Activated B cell treated with CpG ODN at 0.5 μM for 24 hours (primary cell): ENCODE measurements around the gene COG4. TPM values are rescaled to one million over a fixed set of nuclear protein-coding genes. Genes with fewer than 3 reads are reported as not detected.
A peak's percentile ranks its signal among the peaks of the same experiment; 100 is the strongest.

ENCODE experiments used
- ATAC-seq: fragments of 200-7000 bp; cut with Tn5 transposase; one replicate; pipeline ENCODE4 v1.10.0; 2021; ENCODE audit warnings: low read depth, mild to moderate bottlenecking, moderate library complexity
- CTCF ChIA-PET: fragments of 350-600 bp; sonication (Branson Sonifier 250); formaldehyde crosslinking; loops from one replicate; lab custom pipeline; 2021; ENCODE audit warnings: antibody characterized with exemption; lab: Charles Lee
- POLR2A ChIA-PET: fragments of 350-600 bp; sonication (Branson Sonifier 250); formaldehyde crosslinking; loops from one replicate; lab custom pipeline; 2021; ENCODE audit warnings: antibody characterized with exemption; lab: Charles Lee
- DNase-seq: peaks from one replicate; pipeline ENCODE4 v3.0.0; 2022
- H3K27ac Mint-ChIP-seq: one replicate; pipeline ENCODE4 v1.8.0; 2020; ENCODE audit warnings: mixed read lengths
- H3K27me3 Mint-ChIP-seq: one replicate; pipeline ENCODE4 v1.8.0; 2021; ENCODE audit warnings: mixed read lengths
- H3K36me3 Mint-ChIP-seq: one replicate; pipeline ENCODE4 v1.8.0; 2021; ENCODE audit warnings: low read depth, mixed read lengths
- H3K4me1 Mint-ChIP-seq: one replicate; pipeline ENCODE4 v1.8.0; 2021; ENCODE audit warnings: mixed read lengths
- H3K4me3 Mint-ChIP-seq: one replicate; pipeline ENCODE4 v1.8.0; 2020; ENCODE audit warnings: mild to moderate bottlenecking, mixed read lengths
- H3K9me3 Mint-ChIP-seq: one replicate; pipeline ENCODE4 v1.8.0; 2020; ENCODE audit warnings: mixed read lengths
- intact Hi-C: fragments of 100-400 bp; cut with micrococcal nuclease; formaldehyde crosslinking; loops from one replicate; pipeline ENCODE4 v1.15.1; 2024
- total RNA-seq: library from RNA; stranded (reverse); gene quantifications from 2 replicates; pipeline ENCODE4 v1.2.3, GENCODE V29; 2022
- TF ChIP-seq, protein P1 (sequence below): fragments of 200-600 bp; IDR thresholded peaks from one replicate; pipeline ENCODE4 v1.8.0; 2022; ENCODE audit warnings: antibody characterized with exemption, mild to moderate bottlenecking

Gene COG4
- total RNA-seq, 1 donor from 2014 or later = 42.5 TPM

DNA sequence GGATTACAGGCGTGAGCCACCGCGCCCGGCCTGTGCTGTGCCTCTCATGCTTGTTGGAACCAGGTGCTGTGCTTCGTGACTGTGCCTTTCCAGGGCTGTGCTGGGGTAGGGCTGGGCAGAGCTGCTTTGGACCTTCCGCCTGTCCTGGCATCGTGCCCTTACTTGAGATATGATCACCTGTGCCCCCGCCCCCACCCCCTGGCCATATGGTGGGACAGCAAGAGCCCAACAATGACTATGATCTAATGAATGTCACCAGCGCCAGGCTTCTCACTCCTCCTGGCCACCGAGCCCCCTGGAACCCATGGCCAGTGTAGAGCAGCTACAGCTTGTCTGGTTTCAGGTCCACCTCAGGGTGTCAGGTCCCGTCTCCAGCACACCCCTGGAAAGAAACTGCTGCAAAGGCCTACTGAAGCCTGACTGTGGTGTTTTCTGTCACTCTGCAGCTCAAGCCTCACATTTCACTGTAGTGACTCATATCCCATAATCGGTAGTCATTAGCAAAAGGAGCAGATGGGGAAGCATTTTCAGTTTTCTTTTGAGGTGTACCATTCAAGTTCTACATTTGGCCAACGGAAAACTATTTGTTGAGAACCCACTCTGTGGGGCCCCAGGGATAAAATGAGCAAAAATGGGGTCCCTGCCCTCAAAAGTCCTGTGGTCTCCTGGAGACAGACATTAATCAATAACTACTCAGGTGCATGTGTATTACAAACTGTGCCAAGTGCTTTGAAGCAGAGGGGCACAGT lies 46.9 kb downstream of the COG4 start:
- H3K4me1 Mint-ChIP-seq = peaks cover 5% of the 10 kb centered on the region
- DNase-seq = no peak
- ChIA-PET POLR2A (no interaction called here), CTCF (interaction anchor here (0.9 to 1.8 kb wide), 2 partner anchors 82 to 106 kb away, joined by 3 to 4 read pairs; no protein-coding TSS in a partner anchor)
- no peaks in the 10 kb centered on the region for H3K9me3 Mint-ChIP-seq
- ATAC-seq = peak; percentile 72
- H3K27ac Mint-ChIP-seq = no peak overlapping the region
- TF ChIP-seq, protein P1, sequence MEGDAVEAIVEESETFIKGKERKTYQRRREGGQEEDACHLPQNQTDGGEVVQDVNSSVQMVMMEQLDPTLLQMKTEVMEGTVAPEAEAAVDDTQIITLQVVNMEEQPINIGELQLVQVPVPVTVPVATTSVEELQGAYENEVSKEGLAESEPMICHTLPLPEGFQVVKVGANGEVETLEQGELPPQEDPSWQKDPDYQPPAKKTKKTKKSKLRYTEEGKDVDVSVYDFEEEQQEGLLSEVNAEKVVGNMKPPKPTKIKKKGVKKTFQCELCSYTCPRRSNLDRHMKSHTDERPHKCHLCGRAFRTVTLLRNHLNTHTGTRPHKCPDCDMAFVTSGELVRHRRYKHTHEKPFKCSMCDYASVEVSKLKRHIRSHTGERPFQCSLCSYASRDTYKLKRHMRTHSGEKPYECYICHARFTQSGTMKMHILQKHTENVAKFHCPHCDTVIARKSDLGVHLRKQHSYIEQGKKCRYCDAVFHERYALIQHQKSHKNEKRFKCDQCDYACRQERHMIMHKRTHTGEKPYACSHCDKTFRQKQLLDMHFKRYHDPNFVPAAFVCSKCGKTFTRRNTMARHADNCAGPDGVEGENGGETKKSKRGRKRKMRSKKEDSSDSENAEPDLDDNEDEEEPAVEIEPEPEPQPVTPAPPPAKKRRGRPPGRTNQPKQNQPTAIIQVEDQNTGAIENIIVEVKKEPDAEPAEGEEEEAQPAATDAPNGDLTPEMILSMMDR = no peak
- no peaks in the 10 kb centered on the region for H3K27me3 Mint-ChIP-seq
- intact Hi-C loops = loop anchor here (1.0 to 5.0 kb wide), 2 partner anchors 46 to 94 kb away; no protein-coding TSS in a partner anchor
- H3K4me3 Mint-ChIP-seq = no peak overlapping the region
- H3K36me3 Mint-ChIP-seq = peaks cover 39% of the 10 kb centered on the region

DNA sequence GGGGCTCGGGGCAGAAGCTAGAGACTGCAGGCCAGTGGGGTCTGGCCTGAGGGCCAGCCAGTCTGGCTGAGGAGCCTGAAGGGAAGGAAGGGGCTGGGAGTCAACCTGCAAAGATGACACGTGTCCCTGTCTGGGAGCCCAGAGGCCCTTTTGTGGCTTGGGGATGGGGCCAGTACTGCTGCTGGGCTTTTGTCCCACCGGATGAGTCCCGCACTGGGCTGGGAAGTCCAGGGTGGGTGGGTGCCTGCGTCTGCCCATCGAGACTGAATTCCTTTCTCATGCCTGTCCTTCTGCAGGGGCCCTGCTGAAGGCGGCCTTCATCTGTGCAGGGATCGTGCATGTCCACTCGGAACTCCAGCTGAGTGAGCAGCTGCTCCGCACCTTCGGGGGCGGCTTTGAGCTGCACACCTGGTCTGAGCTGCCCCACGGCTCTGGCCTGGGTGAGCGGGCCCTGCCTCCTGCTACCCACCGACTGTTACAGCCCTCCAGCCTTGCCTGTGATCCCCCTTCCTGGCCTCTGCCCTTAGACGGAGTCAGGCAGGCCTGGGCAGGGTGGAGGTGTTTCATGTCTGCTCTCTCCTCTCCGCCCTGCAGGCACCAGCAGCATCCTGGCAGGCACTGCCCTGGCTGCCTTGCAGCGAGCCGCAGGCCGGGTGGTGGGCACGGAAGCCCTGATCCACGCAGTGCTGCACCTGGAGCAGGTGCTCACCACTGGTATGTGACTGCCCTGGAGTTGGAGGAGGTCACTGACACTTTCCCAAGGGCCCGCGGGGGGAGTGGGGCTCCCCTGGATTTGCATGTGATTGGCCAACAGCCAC lies 48.1 kb downstream of the COG4 start:
- peaks cover 28% of the 10 kb centered on the region for H3K36me3 Mint-ChIP-seq
- no peak overlapping the region for H3K27ac Mint-ChIP-seq
- H3K9me3 Mint-ChIP-seq = no peaks in the 10 kb centered on the region
- no peak overlapping the region for H3K4me3 Mint-ChIP-seq
- ChIA-PET POLR2A (interaction anchor here (2.2 kb wide), 1 partner anchor 94 kb away, joined by 8 read pairs; no protein-coding TSS in a partner anchor), CTCF (interaction anchor here (0.7 to 0.9 kb wide), 2 partner anchors 81 to 105 kb away, joined by 3 to 5 read pairs; no protein-coding TSS in a partner anchor)
- TF ChIP-seq, protein P1 = no peak
- DNase-seq = no peak
- H3K27me3 Mint-ChIP-seq = no peaks in the 10 kb centered on the region
- intact Hi-C loops = loop anchor here (5.0 kb wide), 1 partner anchor 93 kb away; no protein-coding TSS in a partner anchor
- H3K4me1 Mint-ChIP-seq = peaks cover 5% of the 10 kb centered on the region
- ATAC-seq = no peak

DNA sequence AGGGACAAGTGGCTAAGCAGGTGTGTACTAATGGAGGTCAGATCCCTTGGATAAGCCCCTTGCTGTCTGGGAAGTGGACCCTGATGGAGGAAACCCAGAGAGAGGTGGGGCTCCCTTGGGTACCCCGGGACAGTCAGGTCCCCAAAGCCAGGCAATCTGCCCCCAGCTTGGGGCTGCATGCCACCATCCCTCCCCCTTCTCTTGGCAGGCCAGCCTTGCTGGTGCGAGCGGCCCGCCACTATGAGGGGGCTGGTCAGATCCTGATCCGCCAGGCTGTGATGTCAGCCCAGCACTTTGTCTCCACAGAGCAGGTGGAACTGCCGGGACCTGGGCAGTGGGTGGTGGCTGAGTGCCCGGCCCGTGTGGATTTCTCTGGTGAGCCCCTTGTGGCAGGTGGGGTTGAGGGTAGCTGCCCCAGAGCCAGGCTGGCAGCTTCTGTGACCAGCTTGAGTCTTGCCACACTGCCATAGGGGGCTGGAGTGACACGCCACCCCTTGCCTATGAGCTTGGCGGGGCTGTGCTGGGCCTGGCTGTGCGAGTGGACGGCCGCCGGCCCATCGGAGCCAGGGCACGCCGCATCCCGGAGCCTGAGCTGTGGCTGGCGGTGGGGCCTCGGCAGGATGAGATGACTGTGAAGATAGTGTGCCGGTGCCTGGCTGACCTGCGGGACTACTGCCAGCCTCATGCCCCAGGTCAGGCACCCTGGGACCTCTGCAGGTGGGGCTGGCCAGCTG lies 48.9 kb downstream of the COG4 start:
- DNase-seq = no peak
- CTCF ChIA-PET = interaction anchor here (0.7 to 1.3 kb wide), 3 partner anchors 80 to 105 kb away, joined by 3 to 6 read pairs (median 5); no protein-coding TSS in a partner anchor
- no peaks in the 10 kb centered on the region for H3K27me3 Mint-ChIP-seq
- H3K9me3 Mint-ChIP-seq = no peaks in the 10 kb centered on the region
- H3K36me3 Mint-ChIP-seq = peaks cover 21% of the 10 kb centered on the region
- no peak overlapping the region for H3K4me3 Mint-ChIP-seq
- ATAC-seq = no peak
- TF ChIP-seq, protein P1 = no peak
- POLR2A ChIA-PET = interaction anchor here (2.2 kb wide), 1 partner anchor 94 kb away, joined by 8 read pairs; no protein-coding TSS in a partner anchor
- H3K27ac Mint-ChIP-seq = no peak overlapping the region
- H3K4me1 Mint-ChIP-seq = peaks cover 5% of the 10 kb centered on the region
- intact Hi-C loops = loop anchor here (5.0 kb wide), 1 partner anchor 92 kb away; no protein-coding TSS in a partner anchor

DNA sequence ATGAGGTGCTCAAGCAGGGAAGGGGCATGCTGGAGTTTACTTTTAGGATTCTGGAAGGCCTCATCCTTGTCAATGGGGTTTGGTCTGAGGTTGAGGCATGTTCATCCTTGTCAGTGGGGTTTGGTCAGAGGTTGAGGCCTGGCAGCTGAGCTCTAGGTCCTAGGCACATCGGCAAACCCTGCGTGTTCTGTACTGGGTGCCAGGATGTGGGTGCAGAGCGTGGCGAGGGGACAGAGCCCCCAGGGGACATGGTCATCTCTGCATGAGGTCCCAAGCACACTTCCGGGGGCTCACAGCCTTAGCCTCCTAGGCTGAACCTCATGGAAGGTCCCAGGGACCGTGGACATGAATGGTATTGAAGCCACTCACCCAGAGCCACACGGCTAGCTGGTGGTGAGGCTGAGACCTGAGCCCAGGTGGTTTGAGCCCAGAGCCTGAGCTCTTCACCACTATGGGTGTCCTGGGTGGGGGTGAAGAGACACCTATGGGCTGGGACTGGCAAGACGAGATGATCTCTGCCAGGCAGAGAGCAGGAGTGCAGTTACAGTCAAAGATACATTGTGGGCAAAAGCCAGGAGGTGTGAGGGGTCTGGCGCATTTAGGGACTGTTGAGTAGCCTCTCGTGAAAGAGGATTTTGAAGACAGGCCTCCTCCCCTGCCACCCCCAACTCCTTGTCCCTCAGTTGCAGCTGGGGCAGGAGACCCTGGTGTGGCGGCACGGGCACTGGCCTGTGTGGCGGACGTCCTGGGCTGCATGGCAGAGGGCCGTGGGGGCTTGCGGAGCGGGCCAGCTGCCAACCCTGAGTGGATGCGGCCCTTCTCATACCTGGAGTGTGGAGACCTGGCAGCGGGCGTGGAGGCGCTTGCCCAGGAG lies 49.7 kb downstream of the COG4 start:
- no peak overlapping the region for H3K4me3 Mint-ChIP-seq
- ATAC-seq (peak; percentile 45), DNase-seq (no peak)
- ChIA-PET CTCF (interaction anchor here (0.6 to 1.3 kb wide), 4 partner anchors 79 to 99 kb away, joined by 3 to 6 read pairs (median 4); no protein-coding TSS in a partner anchor), POLR2A (interaction anchor here (0.5 to 2.2 kb wide), 2 partner anchors 93 to 149 kb away, joined by 4 to 8 read pairs; no protein-coding TSS in a partner anchor)
- H3K27me3 Mint-ChIP-seq = no peaks in the 10 kb centered on the region
- TF ChIP-seq, protein P1 = no peak
- no peak overlapping the region for H3K27ac Mint-ChIP-seq
- no peaks in the 10 kb centered on the region for H3K9me3 Mint-ChIP-seq
- H3K4me1 Mint-ChIP-seq = peaks cover 5% of the 10 kb centered on the region
- intact Hi-C loops = loop anchor here (1.0 kb wide), 1 partner anchor 78 kb away; no protein-coding TSS in a partner anchor
- peaks cover 14% of the 10 kb centered on the region for H3K36me3 Mint-ChIP-seq
